Activated effector memory CD4-positive, alpha-beta T cell treated with Interleukin-2 at 50 U/mL for 16 hours (primary cell): Measurements from ENCODE around the gene LPAR1.

Source experiments
- DNase-seq: peaks from one replicate; pipeline ENCODE4 v3.0.0-alpha.2; 2020

LPAR1 gene

DNA sequence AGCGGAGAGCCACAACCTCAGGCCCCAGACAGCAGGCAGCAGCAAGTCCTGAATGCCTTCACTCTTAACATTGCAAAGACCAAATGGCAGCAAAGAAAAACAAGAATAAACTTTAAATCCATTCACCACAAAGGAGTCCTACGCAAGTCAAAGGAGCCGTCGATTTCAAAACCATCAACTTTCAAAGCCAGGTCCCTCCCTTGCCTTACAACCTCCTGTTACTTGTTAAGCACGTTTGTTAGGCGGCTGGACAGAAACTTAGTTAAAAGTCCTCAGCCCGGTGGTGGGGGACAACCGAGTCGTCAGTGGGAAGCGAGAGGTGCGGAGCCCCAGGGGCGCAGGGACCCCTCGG, 938 bp downstream of the LPAR1 start:
- no peak for DNase-seq

DNA sequence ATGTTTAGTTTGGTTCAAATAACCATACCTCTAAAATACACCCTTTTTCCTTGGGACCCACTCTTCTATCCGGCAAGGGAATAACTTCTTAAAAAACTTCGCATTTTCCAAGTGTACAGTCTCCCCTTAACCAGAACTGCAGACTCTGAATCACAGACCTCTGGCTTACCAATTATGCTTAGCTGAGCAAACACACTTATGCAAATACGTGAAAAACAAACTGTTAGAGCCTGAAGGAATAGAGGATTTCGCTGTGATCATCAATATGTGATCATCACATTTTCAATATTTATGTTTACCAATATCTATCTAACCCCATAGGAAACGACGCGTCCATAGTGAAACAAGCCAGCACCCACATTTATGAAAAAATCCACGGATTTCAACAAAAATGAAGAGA, 1.3 kb downstream of the LPAR1 start:
- no peak for DNase-seq

GRCh38 chr9:111036429-111036789, 1.9 kb downstream of the LPAR1 start:
- DNase-seq, result no peak

- no peak for DNase-seq
Measured at GRCh38 chr9:111035543-111036428, 2.5 kb downstream of the LPAR1 start.

DNA sequence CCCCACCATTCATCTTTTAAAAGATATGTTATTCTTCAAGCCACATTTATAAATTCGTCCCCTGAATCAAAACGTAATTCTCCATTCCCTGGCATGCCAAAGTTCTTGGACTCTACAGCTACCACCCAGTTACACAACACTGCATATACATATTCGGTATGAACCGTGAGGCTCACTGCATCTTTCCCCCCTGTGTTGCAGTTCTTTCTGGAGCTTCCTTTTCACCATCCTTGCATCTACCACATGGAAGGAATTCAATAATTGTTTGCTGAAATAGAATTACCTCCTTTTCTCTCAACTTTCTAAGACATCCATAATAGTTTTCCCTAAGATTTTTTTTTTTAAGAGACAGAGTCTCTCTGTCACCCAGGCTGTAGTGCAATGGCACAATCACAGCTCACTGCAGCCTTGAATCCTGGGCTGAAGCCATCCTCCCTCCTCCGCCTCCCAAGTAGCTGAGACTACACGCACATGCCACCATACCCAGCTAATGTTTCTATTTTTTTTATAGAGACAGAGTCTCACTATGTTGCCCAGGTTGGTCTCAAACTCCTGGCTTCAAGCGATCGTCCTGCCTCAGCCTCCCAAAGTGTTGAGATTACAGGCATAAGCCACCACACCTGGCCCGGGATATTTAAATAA, 3.3 kb downstream of the LPAR1 start:
- DNase-seq, result no peak

GRCh38 chr9:111034170-111034897, 3.9 kb downstream of the LPAR1 start:
- no peak for DNase-seq

- DNase-seq, result no peak
Measured at GRCh38 chr9:111030492-111030891, 7.8 kb downstream of the LPAR1 start.

GRCh38 chr9:111029260-111029659, 9.0 kb downstream of the LPAR1 start:
- DNase-seq, result no peak

DNA sequence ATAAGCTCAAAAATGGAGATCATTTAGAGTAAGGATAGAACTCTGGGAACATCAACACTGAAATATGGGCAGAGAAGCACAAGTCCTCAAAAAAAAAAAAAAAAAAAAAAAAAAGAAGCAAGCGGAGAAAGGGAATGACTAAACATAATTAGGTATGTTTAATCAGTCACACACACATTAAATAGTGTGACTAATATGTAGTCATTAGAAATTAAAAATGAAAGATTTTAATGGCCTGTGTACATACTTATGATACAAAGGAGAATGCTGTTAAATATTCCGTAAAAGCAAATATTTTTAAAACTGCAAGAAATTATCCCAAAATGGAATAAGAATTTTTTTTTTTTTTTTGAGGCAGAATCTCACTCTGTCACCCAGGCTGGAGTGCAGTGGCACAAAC, 10.5 kb downstream of the LPAR1 start:
- DNase-seq, result no peak

DNA sequence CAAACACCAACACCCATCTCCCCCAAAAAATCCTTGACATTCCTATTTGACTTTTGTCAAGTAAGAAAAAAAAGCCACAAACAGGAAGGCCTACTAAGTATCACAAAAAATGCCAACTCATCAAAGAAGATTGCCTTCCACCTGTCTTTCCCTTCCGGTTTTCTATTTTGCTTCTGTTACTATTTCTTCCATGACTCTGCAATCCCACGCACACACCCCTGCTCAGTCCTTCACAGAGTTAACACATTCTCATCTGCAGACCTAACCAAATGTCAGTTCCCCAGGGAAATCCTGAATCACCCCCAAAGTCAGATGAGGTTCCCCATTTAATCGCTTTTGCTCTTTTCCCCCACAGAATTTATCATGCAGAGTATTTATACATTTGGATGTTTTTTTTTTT, 15.1 kb downstream of the LPAR1 start:
- DNase-seq, result no peak

DNA sequence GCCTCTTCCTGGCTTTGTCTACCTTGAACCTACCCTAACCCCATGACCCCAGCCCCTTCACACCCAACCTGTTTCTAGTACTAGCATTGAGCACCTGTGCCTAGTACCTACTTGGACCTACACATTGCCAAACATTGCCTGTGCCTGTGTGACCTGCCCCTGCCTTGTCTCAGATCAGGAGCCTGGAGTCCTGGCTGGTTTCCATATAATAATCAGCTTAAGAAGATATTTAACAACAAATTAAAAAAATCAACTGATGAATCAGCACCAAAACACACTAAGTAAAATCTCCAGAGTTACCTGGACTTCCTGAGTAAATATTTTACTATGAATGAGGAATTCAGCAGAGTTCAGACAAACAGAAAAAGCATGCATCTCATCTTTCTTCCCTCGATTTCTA, 17.7 kb downstream of the LPAR1 start:
- DNase-seq, result no peak

GRCh38 chr9:111016426-111017045, 21.7 kb downstream of the LPAR1 start:
- no peak for DNase-seq

- DNase-seq, result no peak
Measured at GRCh38 chr9:111016016-111016415, 22.3 kb downstream of the LPAR1 start.

DNA sequence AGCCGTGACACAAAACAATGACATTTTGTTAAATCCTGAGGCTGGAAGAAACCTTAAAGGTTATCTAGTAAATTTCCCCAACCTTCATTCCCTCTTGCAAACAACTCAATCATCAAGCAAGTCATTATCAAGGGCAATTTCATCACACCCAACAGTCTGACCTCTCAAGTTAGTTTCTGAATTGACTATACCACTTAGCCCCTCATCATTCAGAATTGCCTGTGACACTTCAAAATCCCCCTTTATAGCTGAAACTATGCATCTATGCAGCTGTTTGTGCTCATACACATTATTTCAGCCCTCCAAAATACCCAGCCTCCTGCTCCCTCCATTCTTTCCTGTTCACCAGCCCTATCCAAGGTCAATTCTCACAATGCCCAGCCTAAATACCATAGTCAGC, 24.6 kb downstream of the LPAR1 start:
- DNase-seq, result no peak

DNA sequence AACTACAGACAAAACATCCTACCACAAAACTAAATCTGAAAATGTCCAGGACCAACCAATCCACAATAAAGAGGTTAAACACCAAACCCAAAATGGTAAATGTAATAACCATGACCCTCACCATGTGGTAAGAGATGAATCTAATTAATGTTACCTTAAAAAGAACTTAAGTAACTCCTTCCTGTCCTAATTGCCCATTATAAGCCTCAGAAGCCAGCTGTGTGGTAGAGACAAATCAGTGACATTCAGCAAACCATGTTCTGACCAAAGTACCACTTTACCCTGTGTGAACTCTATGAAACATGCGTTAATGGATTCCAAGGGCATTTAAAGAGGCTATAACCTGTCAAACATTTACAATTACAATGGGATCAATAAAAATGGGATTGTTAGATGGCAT, 25.0 kb downstream of the LPAR1 start:
- no peak for DNase-seq

DNA sequence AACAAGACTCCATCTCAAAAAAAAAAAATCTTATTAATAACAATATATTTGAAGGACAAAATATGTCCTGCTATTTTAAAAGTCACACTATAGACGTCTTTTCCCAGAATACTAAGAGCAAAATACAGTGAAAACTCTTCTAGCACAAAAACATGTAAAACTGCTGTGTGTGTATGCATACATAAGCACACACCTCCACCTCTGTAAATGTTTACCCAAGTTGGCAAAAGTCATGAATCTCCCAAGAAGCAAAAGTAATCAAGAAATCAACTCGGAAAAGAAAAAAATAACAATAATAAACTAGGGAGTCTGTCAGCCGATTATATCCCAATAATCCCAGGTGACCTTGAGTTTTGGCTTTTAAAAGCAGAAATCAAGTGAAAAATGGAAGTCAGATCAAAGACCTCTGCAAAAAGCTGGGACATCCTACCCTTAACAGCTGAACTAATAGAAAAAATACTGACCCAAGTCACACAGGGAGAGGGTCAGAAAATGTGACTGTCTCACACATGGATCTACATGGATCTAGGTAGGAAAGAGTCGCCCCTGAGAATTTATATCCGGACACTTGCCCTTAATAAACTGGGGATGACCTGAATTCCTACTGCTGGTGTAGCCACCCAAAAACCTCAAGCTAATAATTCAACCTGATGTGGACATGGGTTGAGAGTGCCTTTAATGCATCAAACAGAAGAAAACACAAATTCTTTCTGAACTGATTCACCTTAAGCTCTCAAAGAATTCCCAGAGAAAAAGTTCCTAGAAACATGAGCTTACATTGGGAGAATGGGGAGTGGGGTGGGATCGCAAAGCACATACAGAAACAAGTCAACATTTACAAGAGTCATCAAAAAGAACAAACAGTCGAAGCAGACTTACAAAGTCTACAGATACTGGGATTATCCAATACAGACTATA, 29.9 kb downstream of the LPAR1 start:
- no peak for DNase-seq

- DNase-seq, result no peak
Measured at GRCh38 chr9:111005746-111006470, 32.4 kb downstream of the LPAR1 start.

DNA sequence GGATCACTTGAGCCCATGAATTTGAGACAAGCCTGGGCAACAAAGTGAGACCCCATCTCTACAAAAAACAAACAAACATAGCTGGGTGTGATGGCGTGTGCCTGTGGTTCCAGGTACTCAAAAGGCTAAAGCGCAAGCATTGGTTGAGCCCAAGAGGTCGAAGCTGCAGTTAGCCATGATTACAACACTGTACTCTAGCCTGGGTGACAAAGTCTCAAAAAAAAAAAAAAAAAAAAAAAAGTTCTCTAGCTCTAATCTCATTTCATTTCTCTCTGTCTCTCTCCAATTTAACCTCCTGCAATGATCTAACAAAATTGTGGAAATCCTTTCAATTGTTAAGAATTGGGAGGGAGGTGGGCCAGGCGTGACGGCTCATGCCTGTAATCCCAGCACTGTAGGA, 33.3 kb downstream of the LPAR1 start:
- DNase-seq, result no peak

GRCh38 chr9:111003182-111003581, 35.1 kb downstream of the LPAR1 start:
- no peak for DNase-seq

DNA sequence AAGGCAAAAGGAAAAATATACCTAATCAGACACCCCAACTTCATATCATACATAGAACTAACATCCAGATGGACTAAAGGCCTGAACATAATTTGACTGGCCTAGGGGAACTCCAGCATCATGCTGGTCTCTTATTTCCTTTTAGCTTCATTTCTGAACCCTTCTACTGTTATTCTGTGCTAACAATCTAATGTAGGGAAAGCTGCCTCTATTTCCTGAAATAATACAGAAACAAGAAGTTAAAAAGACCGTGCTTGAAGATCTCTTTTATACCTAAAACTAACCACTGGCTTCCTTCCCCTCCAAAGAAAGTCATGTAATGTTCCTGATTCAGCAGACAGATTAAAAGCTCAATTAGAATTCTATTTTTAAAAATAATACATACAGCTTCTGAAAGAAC, 36.7 kb downstream of the LPAR1 start:
- DNase-seq, result no peak

DNA sequence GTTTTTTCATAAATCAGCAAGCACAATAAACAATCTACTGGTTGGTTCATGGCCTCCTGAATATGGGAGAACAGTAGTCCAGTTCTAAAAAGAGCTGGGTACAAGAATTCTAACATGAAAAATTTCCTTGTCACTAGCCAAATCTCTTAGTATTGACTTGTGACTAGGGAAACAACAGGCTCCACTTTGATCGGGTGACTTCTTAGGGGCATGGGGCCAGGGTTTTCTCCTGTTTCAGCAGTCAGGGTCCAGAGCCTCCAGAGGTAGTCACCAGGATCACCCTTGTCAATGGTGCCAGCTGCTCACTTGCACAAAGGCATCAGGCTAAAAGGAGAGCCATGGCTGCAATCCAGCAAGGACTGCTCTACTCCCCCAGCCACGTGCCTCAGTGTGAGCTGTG, 38.1 kb downstream of the LPAR1 start:
- no peak for DNase-seq

GRCh38 chr9:110999379-110999778, 38.9 kb downstream of the LPAR1 start:
- no peak for DNase-seq
